CD4-positive, alpha-beta T cell (primary cell): Measurements from ENCODE around the gene STIM1. TPM values are rescaled to one million over a fixed set of nuclear protein-coding genes. Genes with fewer than 3 reads are reported as not detected.
A peak's percentile ranks its signal among the peaks of the same experiment; 100 is the strongest.

Source experiments
- ATAC-seq: fragments of 200-7000 bp; cut with Tn5 transposase; one replicate; pipeline ENCODE4 v1.10.0; 2022; ENCODE audit warnings: mild to moderate bottlenecking; ENCODE audit not compliant: poor library complexity
- CTCF ChIA-PET: fragments of 350-600 bp; sonication (Branson Sonifier 250); formaldehyde crosslinking; loops from one replicate; lab custom pipeline; 2021; ENCODE audit warnings: antibody characterized with exemption, inconsistent platforms; lab: Charles Lee
- POLR2A ChIA-PET: fragments of 350-600 bp; sonication (Branson Sonifier 250); formaldehyde crosslinking; loops from one replicate; lab custom pipeline; 2021; ENCODE audit warnings: antibody characterized with exemption, inconsistent platforms; lab: Charles Lee
- DNase-seq, 14 experiments: peaks; one replicate each; pipeline ENCODE4 v3.0.0-alpha.2; 2013 to 2020; ENCODE audit warnings: mixed read lengths in 2 of 14
- H3K27ac ChIP-seq, 2 donors: one replicate each; pipeline versions ENCODE4 v1.5.1 to v1.7.0; 2013; ENCODE audit warnings: low read length in 2 of 2, low read depth in 1 of 2, mild to moderate bottlenecking in 1 of 2
- H3K27me3 ChIP-seq, 2 experiments: 1 replicate in 1 of 2; 2 replicates in 1 of 2; pipeline versions ENCODE4 v1.6.1 to v1.7.0; 2013; ENCODE audit warnings: low read length in 2 of 2, control low read depth in 1 of 2, mild to moderate bottlenecking in 1 of 2, moderate library complexity in 1 of 2; ENCODE audit not compliant: insufficient read depth in 2 of 2, control insufficient read depth in 1 of 2
- H3K36me3 ChIP-seq: one replicate; pipeline ENCODE4 v1.6.1; 2013; ENCODE audit warnings: low read length, control low read depth; ENCODE audit not compliant: insufficient read depth
- H3K4me1 ChIP-seq: one replicate; pipeline ENCODE4 v1.6.1; 2013; ENCODE audit warnings: low read length, control low read depth; ENCODE audit not compliant: insufficient read depth
- H3K4me3 ChIP-seq: one replicate; pipeline ENCODE4 v1.5.1; 2013; ENCODE audit warnings: mild to moderate bottlenecking, low read length, moderate library complexity
- H3K9me3 ChIP-seq, 2 experiments: 1 replicate in 1 of 2; 2 replicates in 1 of 2; pipeline versions ENCODE4 v1.6.1 to v1.7.0; 2013; ENCODE audit warnings: low read length in 2 of 2, mild to moderate bottlenecking in 2 of 2, control low read depth in 1 of 2, moderate library complexity in 1 of 2; ENCODE audit not compliant: control insufficient read depth in 1 of 2, insufficient read depth in 1 of 2
- H3K27ac Mint-ChIP-seq: one replicate; pipeline ENCODE4 v1.8.0; 2020; ENCODE audit warnings: mixed read lengths
- H3K27me3 Mint-ChIP-seq: one replicate; pipeline ENCODE4 v1.8.0; 2021; ENCODE audit warnings: mixed read lengths
- H3K36me3 Mint-ChIP-seq: one replicate; pipeline ENCODE4 v1.8.0; 2021; ENCODE audit warnings: low read depth, mixed read lengths
- H3K4me1 Mint-ChIP-seq: one replicate; pipeline ENCODE4 v1.8.0; 2021; ENCODE audit warnings: low read depth, mixed read lengths
- H3K4me3 Mint-ChIP-seq: one replicate; pipeline ENCODE4 v1.8.0; 2020; ENCODE audit warnings: mild to moderate bottlenecking, mixed read lengths
- H3K9me3 Mint-ChIP-seq: one replicate; pipeline ENCODE4 v1.8.0; 2020; ENCODE audit warnings: mixed read lengths
- CTCF ChIP-seq: fragments of 200-600 bp; IDR thresholded peaks from one replicate; pipeline ENCODE4 v1.8.0; 2022; ENCODE audit warnings: antibody characterized with exemption, mild to moderate bottlenecking
- intact Hi-C, 2 experiments: fragments of 100-400 bp; cut with DNase I in 1 of 2; cut with micrococcal nuclease in 1 of 2; formaldehyde crosslinking; loops; one replicate each; pipeline versions ENCODE4 v1.15.1 to v1.9.0; 2023 to 2025; cut with DNase I, micrococcal nuclease
- total RNA-seq, 174 experiments: library from RNA in 2 of 174; stranded (reverse) in 2 of 174; gene quantifications; one replicate each; pipeline ENCODE4 v1.2.3 and lab custom pipeline; 2021 to 2026

Gene STIM1
- total RNA-seq, 2 experiments from 2014 or later, result 89.0 to 94.9 TPM

- Mint-ChIP-seq H3K27ac (peak overlapping the region; percentile 32), H3K9me3 (no peaks in the 10 kb centered on the region), H3K27me3 (no peaks in the 10 kb centered on the region), H3K4me3 (no peak overlapping the region), H3K36me3 (peaks cover 38% of the 10 kb centered on the region), H3K4me1 (peaks cover 38% of the 10 kb centered on the region)
- Histone ChIP-seq H3K36me3 (peaks cover 30% of the 10 kb centered on the region), H3K27me3 (no peaks in the 10 kb centered on the region), H3K27ac (no peak overlapping the region), H3K4me1 (peaks cover 26% of the 10 kb centered on the region), H3K9me3 (no peaks in the 10 kb centered on the region), H3K4me3 (no peak overlapping the region)
- intact Hi-C loops, result no loop called here
- DNase-seq, result peak in 1 of 14 experiments; percentile 15
- no peak for ATAC-seq
- TF ChIP-seq CTCF, result no peak
- ChIA-PET CTCF (interaction anchor here (0.7 to 2.0 kb wide), 2 partner anchors 31 to 156 kb away, joined by 3 to 9 read pairs; partner anchors contain the start of gene STIM1), POLR2A (interaction anchor here (1.2 to 2.0 kb wide), 3 partner anchors 14 to 31 kb away, joined by 3 to 16 read pairs (median 8); partner anchors contain the start of gene RHOG)
These were observed 32.2 kb upstream of the STIM1 start for GRCh38 chr11:3823303-3823702.

- peaks cover 33% of the 10 kb centered on the region for H3K36me3 ChIP-seq
- Mint-ChIP-seq H3K27ac (peak overlapping the region; percentile 77), H3K4me1 (peaks cover 38% of the 10 kb centered on the region), H3K36me3 (peaks cover 43% of the 10 kb centered on the region), H3K27me3 (no peaks in the 10 kb centered on the region), H3K4me3 (no peak overlapping the region), H3K9me3 (no peaks in the 10 kb centered on the region)
- CTCF ChIA-PET, result interaction anchor here (2.0 kb wide), 1 partner anchor 31 kb away, joined by 9 read pairs; the partner anchor contains the start of gene STIM1
- peak in 1 of 14 experiments; percentile 29 for DNase-seq
- POLR2A ChIA-PET, result interaction anchor here (1.2 to 2.0 kb wide), 6 partner anchors 13 to 31 kb away, joined by 3 to 16 read pairs (median 12); partner anchors contain the start of gene RHOG
- no peak overlapping the region for H3K4me3 ChIP-seq
- ATAC-seq, result no peak
- no peak overlapping the region for H3K27ac ChIP-seq
- TF ChIP-seq CTCF, result no peak
- no peaks in the 10 kb centered on the region for H3K27me3 ChIP-seq
- intact Hi-C loops, result loop anchor here (1.0 to 2.0 kb wide), 2 partner anchors 15 to 58 kb away; no protein-coding TSS in a partner anchor
- H3K4me1 ChIP-seq, result peaks cover 28% of the 10 kb centered on the region
- no peaks in the 10 kb centered on the region for H3K9me3 ChIP-seq
These were observed 31.5 kb upstream of the STIM1 start for GRCh38 chr11:3823762-3824506.

- Mint-ChIP-seq H3K27me3 (no peaks in the 10 kb centered on the region), H3K36me3 (peaks cover 52% of the 10 kb centered on the region), H3K9me3 (no peaks in the 10 kb centered on the region), H3K27ac (peak overlapping the region; percentile 77), H3K4me1 (peaks cover 38% of the 10 kb centered on the region), H3K4me3 (no peak overlapping the region)
- Histone ChIP-seq H3K4me3 (no peak overlapping the region), H3K27ac (peak overlapping the region in 1 of 2 donors; percentile 10), H3K36me3 (peaks cover 42% of the 10 kb centered on the region), H3K9me3 (no peaks in the 10 kb centered on the region), H3K4me1 (peaks cover 30% of the 10 kb centered on the region), H3K27me3 (no peaks in the 10 kb centered on the region)
- ATAC-seq (peak; percentile 100), DNase-seq (peak; percentile 69 to 90 (median 80))
- TF ChIP-seq CTCF, result peak; percentile 75
- POLR2A ChIA-PET, result interaction anchor here (1.0 to 1.7 kb wide), 6 partner anchors 13 to 35 kb away, joined by 3 to 15 read pairs (median 6); partner anchors contain the start of gene RHOG
- intact Hi-C loops, result loop anchor here (1.0 to 2.0 kb wide), 3 partner anchors 14 to 243 kb away; no protein-coding TSS in a partner anchor
- CTCF ChIA-PET, result interaction anchor here (0.7 to 2.1 kb wide), 10 partner anchors 9 to 248 kb away, joined by 3 to 10 read pairs (median 4); partner anchors contain the start of genes RHOG and STIM1
These were observed 30.6 kb upstream of the STIM1 start for GRCh38 chr11:3824714-3825472.
